ENCODE data around the gene TMEM237.

GRCh38 chr2:201649442-201649841, 6.1 kb upstream of the TMEM237 start:
- TF ChIP-seq POLR2A (IDR thresholded peaks at IDR 0.05) (no peak), CTCF (IDR thresholded peaks at IDR 0.05) (no peak)
